Spleen (tissue), 7 donors: Measurements from ENCODE around the gene MGAT4C.

ENCODE experiments used
- POLR2A ChIP-seq, 3 donors: fragments of 450-650 bp; IDR thresholded peaks; one replicate each; pipeline ENCODE4 v1.5.1; 2017; ENCODE audit warnings: antibody characterized with exemption in 3 of 3, mild to moderate bottlenecking in 1 of 3
- POLR2AphosphoS5 ChIP-seq, 3 donors: sonication (generic); formaldehyde crosslinking; IDR thresholded peaks; one replicate each; pipeline ENCODE4 v1.5.1; 2017; ENCODE audit warnings: antibody characterized with exemption in 3 of 3
- TF ChIP-seq, protein P1 (sequence below), 11 experiments: fragments of 200-600 bp in 7 of 11; fragments of 450-650 bp in 4 of 11; sonication (generic) in 4 of 11; IDR thresholded peaks in 8 of 11; conservative IDR thresholded peaks in 3 of 11; 1 replicate in 7 of 11; 2 replicates in 4 of 11; pipeline versions ENCODE4 v1.4.0 to v1.8.0; 2016 to 2021; ENCODE audit warnings: antibody characterized with exemption in 11 of 11, inconsistent platforms in 4 of 11, mild to moderate bottlenecking in 1 of 11
- donor health status: DM: no; HTN: no; CAD: no; lungs with moderate emphysema.
- donor health status: DM: no; HTN: no; CAD: no.
- donor health status: DM: no; HTN: no; CAD: no.

DNA sequence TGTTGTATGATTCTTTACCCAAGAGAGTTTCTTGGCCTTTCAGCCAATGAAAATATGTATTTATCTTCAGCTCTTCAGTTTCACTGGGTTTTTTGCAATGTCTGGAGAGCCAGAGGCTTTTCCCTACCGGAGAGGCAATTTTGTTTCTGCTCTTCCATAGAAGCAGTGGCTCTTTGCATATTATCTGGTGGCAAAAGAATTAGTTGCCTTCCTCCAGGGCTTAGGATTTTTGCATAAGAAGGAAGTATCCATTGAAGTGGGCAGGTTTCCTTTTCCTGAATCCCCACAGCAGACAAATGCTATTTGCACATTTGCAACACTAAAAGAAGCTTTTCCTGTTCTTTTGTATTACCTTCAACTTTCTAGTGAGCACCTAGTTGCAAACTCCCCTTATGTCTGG lies 306.9 kb downstream of the MGAT4C start:
- TF ChIP-seq, protein P1, sequence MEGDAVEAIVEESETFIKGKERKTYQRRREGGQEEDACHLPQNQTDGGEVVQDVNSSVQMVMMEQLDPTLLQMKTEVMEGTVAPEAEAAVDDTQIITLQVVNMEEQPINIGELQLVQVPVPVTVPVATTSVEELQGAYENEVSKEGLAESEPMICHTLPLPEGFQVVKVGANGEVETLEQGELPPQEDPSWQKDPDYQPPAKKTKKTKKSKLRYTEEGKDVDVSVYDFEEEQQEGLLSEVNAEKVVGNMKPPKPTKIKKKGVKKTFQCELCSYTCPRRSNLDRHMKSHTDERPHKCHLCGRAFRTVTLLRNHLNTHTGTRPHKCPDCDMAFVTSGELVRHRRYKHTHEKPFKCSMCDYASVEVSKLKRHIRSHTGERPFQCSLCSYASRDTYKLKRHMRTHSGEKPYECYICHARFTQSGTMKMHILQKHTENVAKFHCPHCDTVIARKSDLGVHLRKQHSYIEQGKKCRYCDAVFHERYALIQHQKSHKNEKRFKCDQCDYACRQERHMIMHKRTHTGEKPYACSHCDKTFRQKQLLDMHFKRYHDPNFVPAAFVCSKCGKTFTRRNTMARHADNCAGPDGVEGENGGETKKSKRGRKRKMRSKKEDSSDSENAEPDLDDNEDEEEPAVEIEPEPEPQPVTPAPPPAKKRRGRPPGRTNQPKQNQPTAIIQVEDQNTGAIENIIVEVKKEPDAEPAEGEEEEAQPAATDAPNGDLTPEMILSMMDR (IDR thresholded peaks at IDR 0.05 in 8 of 11, conservative IDR thresholded peaks at IDR 0.05 in 3 of 11) = no peak
- TF ChIP-seq POLR2A (IDR thresholded peaks at IDR 0.05) (no peak), POLR2AphosphoS5 (IDR thresholded peaks at IDR 0.05) (no peak)
